Measurements from ENCODE around the gene DDR2.

DDR2 gene

GRCh38 chr1:162670928-162671663 is 38.8 kb downstream of the DDR2 start:
- DNase-seq (ENCODE audit: low read depth in 4 of 4, low spot score in 1 of 4), result no peak

GRCh38 chr1:162671664-162672410 is 39.6 kb downstream of the DDR2 start:
- no peak for DNase-seq (ENCODE audit: low read depth in 4 of 4, low spot score in 1 of 4)

GRCh38 chr1:162672622-162673260 is 40.5 kb downstream of the DDR2 start:
- no peak for DNase-seq (ENCODE audit: low read depth in 4 of 4, low spot score in 1 of 4)

- no peak for DNase-seq (ENCODE audit: low read depth in 4 of 4, low spot score in 1 of 4)
Observed at GRCh38 chr1:162674034-162674608, 41.9 kb downstream of the DDR2 start.

GRCh38 chr1:162676087-162676486 is 43.8 kb downstream of the DDR2 start:
- no peak for DNase-seq (ENCODE audit: low read depth in 4 of 4, low spot score in 1 of 4)

- no peak for DNase-seq (ENCODE audit: low read depth in 4 of 4, low spot score in 1 of 4)
Observed at GRCh38 chr1:162676750-162677149, 44.5 kb downstream of the DDR2 start.

GRCh38 chr1:162677607-162678371 is 45.5 kb downstream of the DDR2 start:
- DNase-seq (ENCODE audit: low read depth in 4 of 4, low spot score in 1 of 4), result no peak

- no peak for DNase-seq (ENCODE audit: low read depth in 4 of 4, low spot score in 1 of 4)
Observed at GRCh38 chr1:162678439-162678838, 46.2 kb downstream of the DDR2 start.

GRCh38 chr1:162679298-162679697 is 47.0 kb downstream of the DDR2 start:
- no peak for DNase-seq (ENCODE audit: low read depth in 4 of 4, low spot score in 1 of 4)

- no peak for DNase-seq (ENCODE audit: low read depth in 4 of 4, low spot score in 1 of 4)
Observed at GRCh38 chr1:162680419-162681121, 48.3 kb downstream of the DDR2 start.

GRCh38 chr1:162681122-162681436 is 48.8 kb downstream of the DDR2 start:
- no peak for DNase-seq (ENCODE audit: low read depth in 4 of 4, low spot score in 1 of 4)

- no peak for DNase-seq (ENCODE audit: low read depth in 4 of 4, low spot score in 1 of 4)
Observed at GRCh38 chr1:162682013-162682419, 49.8 kb downstream of the DDR2 start.

- DNase-seq (ENCODE audit: low read depth in 4 of 4, low spot score in 1 of 4), result no peak
Observed at GRCh38 chr1:162687870-162688269, 55.6 kb downstream of the DDR2 start.

- DNase-seq (ENCODE audit: low read depth in 4 of 4, low spot score in 1 of 4), result no peak
Observed at GRCh38 chr1:162688521-162688920, 56.3 kb downstream of the DDR2 start.

GRCh38 chr1:162688931-162689330 is 56.7 kb downstream of the DDR2 start:
- DNase-seq (ENCODE audit: low read depth in 4 of 4, low spot score in 1 of 4), result no peak

GRCh38 chr1:162689745-162690671 is 57.7 kb downstream of the DDR2 start:
- DNase-seq (ENCODE audit: low read depth in 4 of 4, low spot score in 1 of 4), result no peak

GRCh38 chr1:162690672-162691434 is 58.6 kb downstream of the DDR2 start:
- no peak for DNase-seq (ENCODE audit: low read depth in 4 of 4, low spot score in 1 of 4)

GRCh38 chr1:162691999-162692575 is 59.8 kb downstream of the DDR2 start:
- DNase-seq (ENCODE audit: low read depth in 4 of 4, low spot score in 1 of 4), result no peak

Data from stimulated activated CD4-positive, alpha-beta T cell treated with anti-CD3 and anti-CD28 coated beads, Interleukin-1b, Interleukin-23, amount 100 ng/mL, for 24 hours (primary cell).